Measurements from ENCODE around the gene CLDN22. TPM values are rescaled to one million over a fixed set of nuclear protein-coding genes. Genes with fewer than 3 reads are reported as not detected.

The CLDN22 gene
- total RNA-seq, 1 experiment from 2014 or later, result not detected

GRCh38 chr4:183356931-183357675 is 37.0 kb upstream of the CLDN22 start:
- ChIA-PET CTCF (interaction anchor here (0.6 to 0.7 kb wide), 2 partner anchors 101 to 257 kb away, joined by 3 read pairs; no protein-coding TSS in a partner anchor), POLR2A (interaction anchor here (0.6 kb wide), 1 partner anchor 21 kb away, joined by 3 read pairs; no protein-coding TSS in a partner anchor)
- Mint-ChIP-seq H3K27me3 (ENCODE audit: insufficient read depth, unreplicated experiment) (no peaks in the 10 kb centered on the region), H3K9me3 (ENCODE audit: unreplicated experiment) (no peaks in the 10 kb centered on the region), H3K4me3 (ENCODE audit: unreplicated experiment) (no peak overlapping the region), H3K4me1 (ENCODE audit: insufficient read depth, unreplicated experiment) (peaks cover 42% of the 10 kb centered on the region), H3K36me3 (ENCODE audit: insufficient read depth, unreplicated experiment) (peaks cover 7% of the 10 kb centered on the region), H3K27ac (ENCODE audit: low read depth, unreplicated experiment) (peak overlapping the region; percentile 16)
- intact Hi-C loops (cut with micrococcal nuclease), result no loop called here
- no TSS peak for BruUV-seq (replicated peaks)
- DNase-seq (ENCODE audit: unreplicated experiment), result peak; percentile 95
- TF ChIP-seq, protein P1, sequence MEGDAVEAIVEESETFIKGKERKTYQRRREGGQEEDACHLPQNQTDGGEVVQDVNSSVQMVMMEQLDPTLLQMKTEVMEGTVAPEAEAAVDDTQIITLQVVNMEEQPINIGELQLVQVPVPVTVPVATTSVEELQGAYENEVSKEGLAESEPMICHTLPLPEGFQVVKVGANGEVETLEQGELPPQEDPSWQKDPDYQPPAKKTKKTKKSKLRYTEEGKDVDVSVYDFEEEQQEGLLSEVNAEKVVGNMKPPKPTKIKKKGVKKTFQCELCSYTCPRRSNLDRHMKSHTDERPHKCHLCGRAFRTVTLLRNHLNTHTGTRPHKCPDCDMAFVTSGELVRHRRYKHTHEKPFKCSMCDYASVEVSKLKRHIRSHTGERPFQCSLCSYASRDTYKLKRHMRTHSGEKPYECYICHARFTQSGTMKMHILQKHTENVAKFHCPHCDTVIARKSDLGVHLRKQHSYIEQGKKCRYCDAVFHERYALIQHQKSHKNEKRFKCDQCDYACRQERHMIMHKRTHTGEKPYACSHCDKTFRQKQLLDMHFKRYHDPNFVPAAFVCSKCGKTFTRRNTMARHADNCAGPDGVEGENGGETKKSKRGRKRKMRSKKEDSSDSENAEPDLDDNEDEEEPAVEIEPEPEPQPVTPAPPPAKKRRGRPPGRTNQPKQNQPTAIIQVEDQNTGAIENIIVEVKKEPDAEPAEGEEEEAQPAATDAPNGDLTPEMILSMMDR (IDR thresholded peaks at IDR 0.05; ENCODE audit: unreplicated experiment), result no peak

DNA sequence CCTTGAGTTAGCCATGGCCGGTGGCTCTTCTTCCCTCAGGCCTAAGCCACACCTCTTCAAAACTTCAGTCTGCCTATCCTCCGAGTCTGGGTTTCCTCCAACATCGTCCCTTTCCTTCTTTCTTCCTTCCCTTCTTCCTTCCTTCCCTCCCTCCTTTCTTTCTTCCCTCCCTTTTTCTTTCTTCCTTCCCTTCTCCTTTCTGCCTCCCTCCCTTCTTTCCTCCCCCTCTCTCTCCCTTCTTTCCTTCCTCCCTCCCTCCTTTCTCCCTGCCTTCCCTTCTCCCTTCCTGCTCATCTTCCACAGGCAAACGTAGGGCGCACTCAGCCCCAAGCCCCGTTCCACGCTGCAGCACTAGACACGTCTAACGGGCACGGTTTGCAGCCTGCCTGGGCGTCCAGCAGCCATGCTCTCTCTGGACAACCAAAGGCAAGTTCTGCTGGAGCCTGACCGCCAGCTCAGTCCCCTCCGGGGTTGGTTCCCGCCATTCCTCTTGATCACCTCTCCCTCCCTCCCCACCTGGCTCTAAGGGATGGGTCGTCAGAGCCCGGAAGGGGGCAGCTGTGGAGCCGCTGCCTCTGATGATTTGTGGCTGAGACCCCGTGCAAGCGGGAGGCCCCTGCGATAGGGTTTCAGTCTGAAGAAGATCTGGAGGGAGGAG is 36.2 kb upstream of the CLDN22 start:
- DNase-seq (ENCODE audit: unreplicated experiment), result no peak
- H3K27me3 Mint-ChIP-seq (ENCODE audit: insufficient read depth, unreplicated experiment), result no peaks in the 10 kb centered on the region
- peaks cover 42% of the 10 kb centered on the region for H3K4me1 Mint-ChIP-seq (ENCODE audit: insufficient read depth, unreplicated experiment)
- peaks cover 7% of the 10 kb centered on the region for H3K36me3 Mint-ChIP-seq (ENCODE audit: insufficient read depth, unreplicated experiment)
- H3K4me3 Mint-ChIP-seq (ENCODE audit: unreplicated experiment), result no peak overlapping the region
- H3K27ac Mint-ChIP-seq (ENCODE audit: low read depth, unreplicated experiment), result peak overlapping the region; percentile 16
- intact Hi-C loops (cut with micrococcal nuclease), result no loop called here
- ChIA-PET POLR2A (interaction anchor here (1.2 to 1.6 kb wide), 2 partner anchors 21 to 87 kb away, joined by 5 to 12 read pairs; partner anchors contain the start of gene CDKN2AIP), CTCF (interaction anchor here (0.6 to 1.6 kb wide), 4 partner anchors 64 to 256 kb away, joined by 3 to 5 read pairs (median 3); no protein-coding TSS in a partner anchor)
- no TSS peak for BruUV-seq (replicated peaks)
- H3K9me3 Mint-ChIP-seq (ENCODE audit: unreplicated experiment), result no peaks in the 10 kb centered on the region
- TF ChIP-seq, protein P1 (IDR thresholded peaks at IDR 0.05; ENCODE audit: unreplicated experiment), result no peak

- ChIA-PET CTCF (interaction anchor here (0.7 to 1.6 kb wide), 4 partner anchors 15 to 417 kb away, joined by 3 to 5 read pairs (median 4); no protein-coding TSS in a partner anchor), POLR2A (interaction anchor here (0.6 to 1.6 kb wide), 7 partner anchors 20 to 432 kb away, joined by 3 to 12 read pairs (median 4); partner anchors contain the start of gene CDKN2AIP)
- TF ChIP-seq, protein P1 (IDR thresholded peaks at IDR 0.05; ENCODE audit: unreplicated experiment), result no peak
- no peak overlapping the region for H3K4me3 Mint-ChIP-seq (ENCODE audit: unreplicated experiment)
- BruUV-seq (replicated peaks), result no TSS peak
- intact Hi-C loops (cut with micrococcal nuclease), result no loop called here
- no peaks in the 10 kb centered on the region for H3K27me3 Mint-ChIP-seq (ENCODE audit: insufficient read depth, unreplicated experiment)
- H3K4me1 Mint-ChIP-seq (ENCODE audit: insufficient read depth, unreplicated experiment), result peaks cover 39% of the 10 kb centered on the region
- no peaks in the 10 kb centered on the region for H3K9me3 Mint-ChIP-seq (ENCODE audit: unreplicated experiment)
- peaks cover 7% of the 10 kb centered on the region for H3K36me3 Mint-ChIP-seq (ENCODE audit: insufficient read depth, unreplicated experiment)
- DNase-seq (ENCODE audit: unreplicated experiment), result peak; percentile 55
- peak overlapping the region; percentile 16 for H3K27ac Mint-ChIP-seq (ENCODE audit: low read depth, unreplicated experiment)
Measured at GRCh38 chr4:183355405-183355804, 35.3 kb upstream of the CLDN22 start.

DNA sequence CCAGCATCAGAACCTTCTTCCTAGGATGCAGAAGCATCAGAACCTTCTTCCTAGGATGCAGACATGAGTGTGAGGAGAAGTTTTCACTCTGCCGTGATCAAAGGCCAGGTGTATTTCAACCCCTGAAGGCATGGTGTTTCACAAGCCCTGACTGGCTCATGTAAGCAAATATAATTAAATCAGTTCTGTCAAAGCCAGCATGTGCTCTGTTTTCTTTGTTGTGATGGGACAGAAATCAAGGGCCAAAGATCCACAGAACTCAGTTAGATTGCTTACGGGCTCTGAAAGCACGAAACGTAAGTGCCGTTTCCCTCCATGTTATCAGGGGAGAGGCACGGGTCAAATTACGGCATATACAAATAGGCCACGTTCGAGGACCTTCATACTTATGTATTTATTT is 34.1 kb upstream of the CLDN22 start:
- H3K27ac Mint-ChIP-seq (ENCODE audit: low read depth, unreplicated experiment), result no peak overlapping the region
- no TSS peak for BruUV-seq (replicated peaks)
- peaks cover 34% of the 10 kb centered on the region for H3K4me1 Mint-ChIP-seq (ENCODE audit: insufficient read depth, unreplicated experiment)
- ChIA-PET POLR2A (interaction anchor here (1.6 kb wide), 1 partner anchor 85 kb away, joined by 8 read pairs; no protein-coding TSS in a partner anchor), CTCF (no interaction called here)
- intact Hi-C loops (cut with micrococcal nuclease), result no loop called here
- TF ChIP-seq, protein P1 (IDR thresholded peaks at IDR 0.05; ENCODE audit: unreplicated experiment), result no peak
- DNase-seq (ENCODE audit: unreplicated experiment), result peak; percentile 67
- H3K27me3 Mint-ChIP-seq (ENCODE audit: insufficient read depth, unreplicated experiment), result no peaks in the 10 kb centered on the region
- H3K9me3 Mint-ChIP-seq (ENCODE audit: unreplicated experiment), result no peaks in the 10 kb centered on the region
- no peak overlapping the region for H3K4me3 Mint-ChIP-seq (ENCODE audit: unreplicated experiment)
- peaks cover 1% of the 10 kb centered on the region for H3K36me3 Mint-ChIP-seq (ENCODE audit: insufficient read depth, unreplicated experiment)
